ENCODE data around the gene PCDHGA6.

- TF ChIP-seq CTCF (IDR thresholded peaks at IDR 0.05) = no peak
- no peak for TF ChIP-seq POLR2A (IDR thresholded peaks at IDR 0.05)
These were observed 19.6 kb downstream of the PCDHGA6 start for GRCh38 chr5:141393267-141393666.
